Subcutaneous abdominal adipose tissue (tissue), 5 donors: ENCODE data around the gene UBXN7.
"Not testable (repeated sequence)": the region's sequence is repeated elsewhere in the genome, so short reads cannot be mapped to it uniquely, and the experiment has no call there.

ENCODE experiments used
- H3K27ac ChIP-seq: one replicate; pipeline ENCODE4 v1.7.0; 2013; ENCODE audit warnings: low read depth, mild to moderate bottlenecking, inconsistent platforms, low read length, moderate library complexity
- H3K27me3 ChIP-seq, 5 donors: one replicate each; pipeline ENCODE4 v1.7.0; 2013; ENCODE audit warnings: low read length in 5 of 5, inconsistent platforms in 1 of 5; ENCODE audit not compliant: control insufficient read depth in 5 of 5, insufficient read depth in 4 of 5
- H3K36me3 ChIP-seq, 5 donors: one replicate each; pipeline ENCODE4 v1.7.0; 2013; ENCODE audit warnings: low read length in 5 of 5; ENCODE audit not compliant: control insufficient read depth in 5 of 5, insufficient read depth in 5 of 5
- H3K4me1 ChIP-seq, 5 donors: one replicate each; pipeline ENCODE4 v1.7.0; 2013; ENCODE audit warnings: low read length in 5 of 5, mild to moderate bottlenecking in 3 of 5, moderate library complexity in 1 of 5; ENCODE audit not compliant: control insufficient read depth in 5 of 5, insufficient read depth in 5 of 5
- H3K4me3 ChIP-seq, 5 donors: one replicate each; pipeline ENCODE4 v1.7.0; 2013; ENCODE audit warnings: low read length in 5 of 5, low read depth in 1 of 5
- H3K9ac ChIP-seq, 5 donors: one replicate each; pipeline ENCODE4 v1.7.0; 2013; ENCODE audit warnings: low read length in 5 of 5, mild to moderate bottlenecking in 4 of 5, moderate library complexity in 3 of 5
- H3K9me3 ChIP-seq, 5 donors: one replicate each; pipeline ENCODE4 v1.7.0; 2013; ENCODE audit warnings: low read length in 5 of 5; ENCODE audit not compliant: control insufficient read depth in 5 of 5
- donor health status: healthy.
- donor health status: healthy.
- donor health status: healthy.
- donor health status: healthy.
- donor health status: healthy.

Gene UBXN7, protein sequence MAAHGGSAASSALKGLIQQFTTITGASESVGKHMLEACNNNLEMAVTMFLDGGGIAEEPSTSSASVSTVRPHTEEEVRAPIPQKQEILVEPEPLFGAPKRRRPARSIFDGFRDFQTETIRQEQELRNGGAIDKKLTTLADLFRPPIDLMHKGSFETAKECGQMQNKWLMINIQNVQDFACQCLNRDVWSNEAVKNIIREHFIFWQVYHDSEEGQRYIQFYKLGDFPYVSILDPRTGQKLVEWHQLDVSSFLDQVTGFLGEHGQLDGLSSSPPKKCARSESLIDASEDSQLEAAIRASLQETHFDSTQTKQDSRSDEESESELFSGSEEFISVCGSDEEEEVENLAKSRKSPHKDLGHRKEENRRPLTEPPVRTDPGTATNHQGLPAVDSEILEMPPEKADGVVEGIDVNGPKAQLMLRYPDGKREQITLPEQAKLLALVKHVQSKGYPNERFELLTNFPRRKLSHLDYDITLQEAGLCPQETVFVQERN

DNA sequence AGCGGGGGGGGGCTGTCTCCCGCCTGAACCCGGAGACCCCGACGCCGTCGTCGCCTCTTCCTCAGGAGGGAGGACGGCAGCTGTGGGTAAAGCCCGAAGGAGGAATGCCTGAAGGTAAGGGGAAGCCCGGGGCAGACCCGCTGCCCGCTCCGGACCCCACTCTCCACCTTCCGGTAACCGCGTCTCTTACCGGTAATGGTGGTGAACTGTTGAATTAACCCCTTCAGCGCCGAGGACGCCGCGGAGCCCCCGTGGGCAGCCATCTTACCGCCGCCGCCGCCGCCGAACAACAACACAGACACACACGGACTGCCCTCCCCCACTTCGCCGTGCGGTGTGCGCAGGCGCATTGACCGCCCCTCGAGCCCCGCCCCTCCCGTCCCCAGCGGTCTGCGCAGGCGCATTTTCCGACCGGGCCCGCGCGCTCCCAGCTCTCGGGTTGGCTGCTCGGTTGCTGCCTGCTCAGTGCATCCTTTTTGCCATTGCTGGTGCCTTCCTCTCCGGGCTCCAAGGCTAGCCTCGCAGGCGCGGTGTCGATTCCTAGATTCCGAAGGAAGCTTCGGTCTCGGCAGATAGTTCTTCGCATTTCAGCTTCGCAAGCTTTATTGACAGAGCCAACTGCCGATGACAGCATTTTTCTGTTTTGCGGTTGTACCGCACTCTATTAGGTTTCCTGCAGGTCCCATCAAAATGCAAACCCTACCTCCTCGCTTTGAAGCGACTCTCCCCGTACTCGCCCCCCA lies at the start of gene UBXN7:
TSS of gene UBXN7 (minus strand) at position 291 of the 743 bp plus-strand sequence. CDS start at position 263, 28 bp downstream.
- no peaks in the 10 kb centered on the region for H3K27me3 ChIP-seq
- peak within 1 kb of the TSS; percentile 56 to 95 (median 85) for H3K9ac ChIP-seq
- no peaks in the 10 kb centered on the region for H3K9me3 ChIP-seq
- peaks cover 3 to 26% (median 22%) of the 10 kb centered on the region in 5 donors for H3K4me1 ChIP-seq
- H3K4me3 ChIP-seq = peak within 1 kb of the TSS; percentile 92 to 96 (median 93)
- peak within 1 kb of the TSS; percentile 93 for H3K27ac ChIP-seq
- peaks cover 0 to 9% (median 2%) of the 10 kb centered on the region in 5 donors for H3K36me3 ChIP-seq

GRCh38 chr3:196477678-196478077 lies 45.5 kb upstream of the UBXN7 start:
- Histone ChIP-seq H3K9me3 (no peaks in the 10 kb centered on the region), H3K9ac (no peak overlapping the region), H3K36me3 (peaks cover 28 to 77% (median 54%) of the 10 kb centered on the region in 5 donors), H3K27me3 (no peaks in the 10 kb centered on the region), H3K4me1 (no peaks in the 10 kb centered on the region), H3K27ac (no peak overlapping the region), H3K4me3 (no peak overlapping the region)

GRCh38 chr3:196472286-196472685 lies 40.1 kb upstream of the UBXN7 start:
- no peaks in the 10 kb centered on the region for H3K4me1 ChIP-seq
- no peaks in the 10 kb centered on the region for H3K9me3 ChIP-seq
- H3K27me3 ChIP-seq = no peaks in the 10 kb centered on the region
- no peak overlapping the region for H3K27ac ChIP-seq
- H3K4me3 ChIP-seq = no peak overlapping the region
- H3K36me3 ChIP-seq = peaks cover 34 to 56% (median 45%) of the 10 kb centered on the region in 5 donors
- no peak overlapping the region for H3K9ac ChIP-seq

DNA sequence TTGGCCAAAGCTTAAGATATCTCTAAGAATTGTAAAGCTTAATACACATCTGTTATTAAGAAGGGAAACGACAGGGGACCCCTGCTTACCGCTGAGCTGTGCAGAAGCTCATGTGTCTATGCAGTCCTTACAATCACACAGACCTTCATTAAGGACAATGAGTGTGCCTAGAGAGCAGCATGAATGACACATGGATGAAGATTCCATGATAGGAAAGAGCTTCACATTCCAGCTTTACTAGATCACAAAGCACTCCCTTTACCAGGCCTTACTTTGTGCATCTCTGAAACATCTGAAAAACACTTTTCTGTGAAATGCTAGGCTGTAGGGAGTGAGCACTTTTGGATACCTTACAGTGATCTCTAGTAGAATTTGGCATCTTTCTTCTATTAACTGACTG lies 39.3 kb upstream of the UBXN7 start:
- H3K4me1 ChIP-seq = no peaks in the 10 kb centered on the region
- no peak overlapping the region for H3K4me3 ChIP-seq
- no peak overlapping the region for H3K27ac ChIP-seq
- H3K9ac ChIP-seq = no peak overlapping the region
- H3K9me3 ChIP-seq = no peaks in the 10 kb centered on the region
- H3K36me3 ChIP-seq = peaks cover 29 to 54% (median 40%) of the 10 kb centered on the region in 5 donors
- no peaks in the 10 kb centered on the region for H3K27me3 ChIP-seq

DNA sequence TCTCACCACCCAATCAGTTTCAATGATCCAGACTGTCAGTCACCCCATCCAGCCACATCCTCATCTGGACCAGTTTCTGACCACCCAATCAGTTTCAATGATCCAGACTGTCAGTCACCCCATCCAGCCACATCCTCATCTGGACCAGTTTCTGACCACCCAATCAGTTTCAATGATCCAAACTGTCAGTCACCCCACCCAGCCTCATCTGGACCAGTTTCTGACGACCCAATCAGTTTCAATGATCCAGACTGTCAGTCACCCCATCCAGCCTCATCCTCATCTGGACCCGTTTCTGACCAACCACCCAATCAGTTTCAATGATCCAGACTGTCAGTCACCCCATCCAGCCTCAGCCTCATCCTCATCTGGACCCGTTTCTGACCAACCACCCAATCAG lies 38.0 kb upstream of the UBXN7 start:
- H3K36me3 ChIP-seq = peaks cover 29 to 53% (median 40%) of the 10 kb centered on the region in 5 donors
- H3K27ac ChIP-seq = not testable (repeated sequence)

DNA sequence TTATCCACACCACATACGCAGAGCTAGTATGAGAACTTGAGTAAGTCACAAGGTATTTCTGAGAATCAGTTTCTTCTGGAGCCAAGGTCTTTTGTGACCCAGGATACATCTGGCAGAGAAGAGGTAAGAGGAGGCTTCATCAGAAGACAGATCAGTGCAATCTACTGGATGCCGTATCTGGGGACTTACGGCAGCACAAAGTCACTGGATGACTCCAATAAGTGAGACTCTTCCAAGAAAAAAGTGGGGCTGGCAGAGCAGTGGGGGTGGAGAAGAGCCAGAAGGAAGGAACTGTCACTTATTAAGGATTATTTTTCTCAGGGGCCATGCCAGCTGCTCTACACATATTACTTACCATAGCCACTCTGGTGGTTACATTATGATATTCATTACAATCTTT lies 31.6 kb upstream of the UBXN7 start:
- Histone ChIP-seq H3K27me3 (no peaks in the 10 kb centered on the region), H3K4me3 (no peak overlapping the region), H3K4me1 (peaks cover 0 to 3% (median 0%) of the 10 kb centered on the region in 5 donors), H3K9ac (no peak overlapping the region), H3K9me3 (no peaks in the 10 kb centered on the region), H3K36me3 (peaks cover 0 to 5% (median 3%) of the 10 kb centered on the region in 5 donors), H3K27ac (no peak overlapping the region)

More for the DNA sequence above, 38.0 kb upstream of the UBXN7 start:
- H3K4me3 ChIP-seq, H3K9me3 ChIP-seq, H3K9ac ChIP-seq, H3K27me3 ChIP-seq, H3K4me1 ChIP-seq: not testable (repeated sequence)

DNA sequence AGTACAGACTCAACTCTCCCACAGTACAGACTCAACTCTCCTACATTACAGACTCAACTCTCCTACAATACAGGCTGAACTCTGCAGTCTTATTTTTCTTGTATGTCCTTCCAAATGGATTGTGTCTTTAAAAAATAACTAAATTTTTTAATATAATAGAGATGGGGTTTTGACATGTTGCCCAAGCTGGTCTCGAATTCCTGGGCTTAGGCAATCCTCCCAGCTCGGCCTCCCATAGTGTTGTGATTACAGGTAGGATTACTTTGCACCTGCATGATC lies 31.2 kb upstream of the UBXN7 start:
- Histone ChIP-seq H3K4me3 (no peak overlapping the region), H3K27me3 (no peaks in the 10 kb centered on the region), H3K27ac (no peak overlapping the region), H3K4me1 (peaks cover 0 to 3% (median 0%) of the 10 kb centered on the region in 5 donors), H3K36me3 (peaks cover 0 to 5% (median 3%) of the 10 kb centered on the region in 5 donors), H3K9ac (no peak overlapping the region), H3K9me3 (no peaks in the 10 kb centered on the region)

DNA sequence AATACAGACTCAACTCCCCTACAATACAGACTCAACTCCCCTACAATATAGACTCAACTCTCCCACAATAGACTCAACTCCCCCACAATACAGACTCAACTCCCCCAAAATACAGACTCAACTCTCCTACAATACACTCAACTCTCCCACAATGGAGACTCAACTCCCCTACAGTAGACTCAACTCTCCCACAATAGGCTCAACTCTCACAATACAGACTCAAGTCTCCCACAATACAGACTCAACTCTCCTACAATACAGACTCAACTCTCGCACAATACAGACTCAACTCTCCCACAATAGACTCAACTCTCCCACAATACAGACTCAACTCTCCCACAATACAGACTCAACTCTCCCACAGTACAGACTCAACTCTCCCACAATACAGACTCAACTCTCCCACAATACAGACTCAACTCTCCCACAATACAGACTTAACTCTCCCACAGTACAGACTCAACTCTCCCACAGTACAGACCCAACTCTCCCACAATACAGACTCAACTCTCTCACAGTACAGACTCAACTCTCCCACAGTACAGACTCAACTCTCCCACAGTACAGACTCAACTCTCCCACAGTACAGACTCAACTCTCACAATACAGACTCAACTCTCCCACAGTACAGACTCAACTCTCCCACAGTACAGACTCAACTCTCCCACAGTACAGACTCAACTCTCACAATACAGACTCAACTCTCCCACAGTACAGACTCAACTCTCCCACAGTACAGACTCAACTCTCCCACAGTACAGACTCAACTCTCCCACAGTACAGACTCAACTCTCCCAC lies 30.7 kb upstream of the UBXN7 start:
- not testable (repeated sequence) for H3K4me3 ChIP-seq

GRCh38 chr3:196458063-196458462 lies 25.8 kb upstream of the UBXN7 start:
- no peaks in the 10 kb centered on the region for H3K27me3 ChIP-seq
- no peaks in the 10 kb centered on the region for H3K9me3 ChIP-seq
- no peak overlapping the region for H3K9ac ChIP-seq
- no peak overlapping the region for H3K4me3 ChIP-seq
- peaks cover 0 to 11% (median 0%) of the 10 kb centered on the region in 5 donors for H3K36me3 ChIP-seq
- H3K4me1 ChIP-seq = peaks cover 0 to 3% (median 0%) of the 10 kb centered on the region in 5 donors
- no peak overlapping the region for H3K27ac ChIP-seq

More for the DNA sequence above, 30.7 kb upstream of the UBXN7 start:
- H3K9me3 ChIP-seq, H3K4me1 ChIP-seq, H3K27ac ChIP-seq, H3K9ac ChIP-seq, H3K36me3 ChIP-seq, H3K27me3 ChIP-seq: not testable (repeated sequence)
